Lower lobe of right lung (tissue), 2 donors: ENCODE measurements around the gene RNF212. TPM values are rescaled to one million over a fixed set of nuclear protein-coding genes. Genes with fewer than 3 reads are reported as not detected.

ENCODE experiments used
- ATAC-seq, 2 donors: fragments of 200-7000 bp; cut with Tn5 transposase; one replicate each; pipeline ENCODE4 v1.9.1; 2020 to 2022; ENCODE audit warnings: mild to moderate bottlenecking in 2 of 2, moderate library complexity in 2 of 2
- DNase-seq: peaks from one replicate; pipeline ENCODE4 v3.0.0-alpha.2; 2020
- H3K27ac ChIP-seq: fragments of 200-600 bp; one replicate; pipeline ENCODE4 v1.8.0; 2022
- H3K27me3 ChIP-seq: fragments of 200-600 bp; one replicate; pipeline ENCODE4 v1.8.0; 2022; ENCODE audit warnings: low read depth
- H3K36me3 ChIP-seq: fragments of 200-600 bp; one replicate; pipeline ENCODE4 v1.8.0; 2022; ENCODE audit warnings: mild to moderate bottlenecking
- H3K4me1 ChIP-seq: fragments of 200-600 bp; one replicate; pipeline ENCODE4 v1.8.0; 2022
- H3K4me3 ChIP-seq: fragments of 200-600 bp; one replicate; pipeline ENCODE4 v1.8.0; 2022; ENCODE audit warnings: mild to moderate bottlenecking
- H3K9me3 ChIP-seq: fragments of 200-600 bp; one replicate; pipeline ENCODE4 v1.8.0; 2022
- CTCF ChIP-seq: fragments of 200-600 bp; IDR thresholded peaks from one replicate; pipeline ENCODE4 v1.8.0; 2022; ENCODE audit warnings: antibody characterized with exemption, mild to moderate bottlenecking
- intact Hi-C: fragments of 100-400 bp; cut with DNase I; formaldehyde crosslinking; loops from one replicate; pipeline ENCODE4 v1.11.0; 2022
- total RNA-seq: library from RNA; stranded (reverse); fragmentation: NEBNext Ultra II Directional; extraction: Animal tissue kit (Norgen Biotek cat#: 25700); gene quantifications from one replicate; pipeline ENCODE4 v1.2.1, GENCODE V29; 2021
- donor health status: DM: no; HTN: yes; CAD: no; lungs with severe emphysema.

The RNF212 gene
- total RNA-seq, 1 donor from 2014 or later, result 6.8 TPM

- TF ChIP-seq CTCF, result no peak
- no peak for DNase-seq
- H3K27me3 ChIP-seq, result peaks cover 3% of the 10 kb centered on the region
- no peaks in the 10 kb centered on the region for H3K9me3 ChIP-seq
- H3K4me3 ChIP-seq, result no peak overlapping the region
- intact Hi-C loops, result no loop called here
- no peaks in the 10 kb centered on the region for H3K36me3 ChIP-seq
- H3K27ac ChIP-seq, result no peak overlapping the region
- peaks cover 10% of the 10 kb centered on the region for H3K4me1 ChIP-seq
- ATAC-seq, result no peak
Observed at GRCh38 chr4:1078490-1078889, 34.9 kb downstream of the RNF212 start.

- H3K36me3 ChIP-seq, result no peaks in the 10 kb centered on the region
- no peaks in the 10 kb centered on the region for H3K9me3 ChIP-seq
- no peak for DNase-seq
- no peak for TF ChIP-seq CTCF
- ATAC-seq, result no peak
- no peak overlapping the region for H3K27ac ChIP-seq
- intact Hi-C loops, result no loop called here
- no peak overlapping the region for H3K4me3 ChIP-seq
- H3K27me3 ChIP-seq, result peaks cover 3% of the 10 kb centered on the region
- H3K4me1 ChIP-seq, result peaks cover 10% of the 10 kb centered on the region
Observed at GRCh38 chr4:1077711-1078477, 35.5 kb downstream of the RNF212 start.

- no peak for DNase-seq
- intact Hi-C loops, result no loop called here
- no peak overlapping the region for H3K27ac ChIP-seq
- no peak for TF ChIP-seq CTCF
- no peak for ATAC-seq
- no peaks in the 10 kb centered on the region for H3K9me3 ChIP-seq
- no peaks in the 10 kb centered on the region for H3K4me1 ChIP-seq
- H3K4me3 ChIP-seq, result no peak overlapping the region
- peaks cover 9% of the 10 kb centered on the region for H3K27me3 ChIP-seq
- H3K36me3 ChIP-seq, result no peaks in the 10 kb centered on the region
Observed at GRCh38 chr4:1075809-1076699, 37.3 kb downstream of the RNF212 start.

DNA sequence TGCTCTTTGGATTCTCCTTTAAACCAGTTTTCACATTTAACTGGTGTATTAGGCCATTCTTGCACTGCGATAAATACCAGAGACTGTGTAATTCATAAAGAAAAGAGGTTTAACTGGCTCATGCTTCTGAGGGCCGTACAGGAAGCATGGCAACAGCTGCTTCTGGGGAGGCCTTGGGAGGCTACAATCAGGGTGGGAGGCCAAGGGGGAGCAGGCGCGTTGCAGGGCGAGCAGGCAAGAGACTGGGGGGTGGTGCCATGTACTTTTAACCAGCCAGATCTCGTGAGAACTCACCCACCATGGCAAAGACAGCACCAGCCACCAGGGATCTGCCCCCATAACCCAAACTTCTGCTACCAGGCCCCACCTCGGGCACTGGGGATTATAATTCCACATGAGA is 38.1 kb downstream of the RNF212 start:
- intact Hi-C loops, result no loop called here
- no peaks in the 10 kb centered on the region for H3K9me3 ChIP-seq
- DNase-seq (no peak), ATAC-seq (no peak)
- no peaks in the 10 kb centered on the region for H3K4me1 ChIP-seq
- no peak overlapping the region for H3K27ac ChIP-seq
- no peak overlapping the region for H3K4me3 ChIP-seq
- TF ChIP-seq CTCF, result no peak
- peaks cover 9% of the 10 kb centered on the region for H3K27me3 ChIP-seq
- no peaks in the 10 kb centered on the region for H3K36me3 ChIP-seq

GRCh38 chr4:1074077-1074476 is 39.3 kb downstream of the RNF212 start:
- intact Hi-C loops, result no loop called here
- H3K36me3 ChIP-seq, result no peaks in the 10 kb centered on the region
- no peaks in the 10 kb centered on the region for H3K4me1 ChIP-seq
- no peak overlapping the region for H3K27ac ChIP-seq
- no peaks in the 10 kb centered on the region for H3K9me3 ChIP-seq
- no peak for TF ChIP-seq CTCF
- peaks cover 9% of the 10 kb centered on the region for H3K27me3 ChIP-seq
- DNase-seq (no peak), ATAC-seq (no peak)
- no peak overlapping the region for H3K4me3 ChIP-seq
